SK-N-SH (cell line): ENCODE measurements around the gene ATP11A.

Source experiments
- EP300 ChIP-seq, 2 experiments: IDR thresholded peaks; 2 replicates each; pipeline versions ENCODE4 v1.4.0 to v1.6.1; 2012; ENCODE audit warnings: borderline replicate concordance in 1 of 2, low read depth in 1 of 2, low read length in 1 of 2
- EZH2phosphoT487 ChIP-seq: fragments of 200-600 bp; sonication (generic); IDR thresholded peaks from 2 replicates; pipeline ENCODE4 v1.6.1; 2017; ENCODE audit warnings: low read depth, mixed run types, mild to moderate bottlenecking, antibody characterized with exemption, moderate library complexity, borderline replicate concordance
- FOXJ3 ChIP-seq: sonication (generic); formaldehyde crosslinking; IDR thresholded peaks from 2 replicates; pipeline ENCODE4 v1.5.1; 2020; ENCODE audit warnings: mild to moderate bottlenecking, missing genetic modification reagents
- POLR2AphosphoS5 ChIP-seq: IDR thresholded peaks from 2 replicates; pipeline ENCODE4 v1.6.1; 2012; ENCODE audit warnings: low read depth, low read length
- REST ChIP-seq: IDR thresholded peaks from 2 replicates; pipeline ENCODE4 v1.6.1; 2012; ENCODE audit warnings: mild to moderate bottlenecking, low read depth, low read length, moderate library complexity
- RFX5 ChIP-seq: IDR thresholded peaks from 2 replicates; pipeline ENCODE4 v1.6.1; 2012; ENCODE audit warnings: mild to moderate bottlenecking, improper control_type of control experiment, low read length
- RXRA ChIP-seq: IDR thresholded peaks from 2 replicates; pipeline ENCODE4 v1.4.0; 2012; ENCODE audit warnings: low read depth, mild to moderate bottlenecking, borderline replicate concordance
- TAF1 ChIP-seq: IDR thresholded peaks from 2 replicates; pipeline ENCODE4 v1.6.1; 2012; ENCODE audit warnings: low read depth, mild to moderate bottlenecking, low read length, moderate library complexity, borderline replicate concordance
- TEAD4 ChIP-seq: IDR thresholded peaks from 2 replicates; pipeline ENCODE4 v1.4.0; 2012; ENCODE audit warnings: mild to moderate bottlenecking, borderline replicate concordance; ENCODE audit not compliant: insufficient read depth
- ZBTB33 ChIP-seq: IDR thresholded peaks from 2 replicates; pipeline ENCODE4 v1.4.0; 2012; ENCODE audit warnings: low read depth, borderline replicate concordance
- TF ChIP-seq, protein P1 (sequence below): fragments of 200-600 bp; sonication (generic); IDR thresholded peaks from 2 replicates; pipeline ENCODE4 v1.6.1; 2017; ENCODE audit warnings: antibody characterized with exemption, mild to moderate bottlenecking, moderate library complexity

DNA sequence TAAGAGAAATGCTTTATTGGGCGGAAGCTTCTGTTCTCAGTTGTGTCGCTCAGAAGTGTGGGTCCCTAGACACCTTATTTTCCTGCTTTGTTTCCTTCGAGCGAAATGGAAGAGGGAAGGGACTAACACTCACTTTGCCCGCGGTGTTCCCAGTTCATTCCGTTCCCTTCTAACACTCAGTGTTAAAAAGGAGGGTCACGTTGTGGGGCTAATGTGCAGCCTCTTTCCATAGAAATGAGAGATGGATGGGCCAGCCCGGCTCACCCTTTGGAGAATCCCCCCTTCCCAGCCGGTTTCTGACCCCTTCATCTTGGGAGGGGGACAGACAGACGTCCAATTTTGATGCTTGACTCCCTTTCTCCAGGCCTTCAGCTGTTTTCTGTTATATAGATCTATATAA lies 2.3 kb downstream of the ATP11A start:
- TF ChIP-seq TEAD4 = no peak
- TF ChIP-seq ZBTB33 = no peak
- TF ChIP-seq, protein P1, sequence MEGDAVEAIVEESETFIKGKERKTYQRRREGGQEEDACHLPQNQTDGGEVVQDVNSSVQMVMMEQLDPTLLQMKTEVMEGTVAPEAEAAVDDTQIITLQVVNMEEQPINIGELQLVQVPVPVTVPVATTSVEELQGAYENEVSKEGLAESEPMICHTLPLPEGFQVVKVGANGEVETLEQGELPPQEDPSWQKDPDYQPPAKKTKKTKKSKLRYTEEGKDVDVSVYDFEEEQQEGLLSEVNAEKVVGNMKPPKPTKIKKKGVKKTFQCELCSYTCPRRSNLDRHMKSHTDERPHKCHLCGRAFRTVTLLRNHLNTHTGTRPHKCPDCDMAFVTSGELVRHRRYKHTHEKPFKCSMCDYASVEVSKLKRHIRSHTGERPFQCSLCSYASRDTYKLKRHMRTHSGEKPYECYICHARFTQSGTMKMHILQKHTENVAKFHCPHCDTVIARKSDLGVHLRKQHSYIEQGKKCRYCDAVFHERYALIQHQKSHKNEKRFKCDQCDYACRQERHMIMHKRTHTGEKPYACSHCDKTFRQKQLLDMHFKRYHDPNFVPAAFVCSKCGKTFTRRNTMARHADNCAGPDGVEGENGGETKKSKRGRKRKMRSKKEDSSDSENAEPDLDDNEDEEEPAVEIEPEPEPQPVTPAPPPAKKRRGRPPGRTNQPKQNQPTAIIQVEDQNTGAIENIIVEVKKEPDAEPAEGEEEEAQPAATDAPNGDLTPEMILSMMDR = no peak
- TF ChIP-seq EZH2phosphoT487 = no peak
- no peak for TF ChIP-seq FOXJ3 (CRISPR knock-in tag)
- TF ChIP-seq EP300 (IDR thresholded peaks at IDR 0.05; ENCODE audit: borderline replicate concordance in 1 of 2, low read depth in 1 of 2, low read length in 1 of 2) = no peak
- no peak for TF ChIP-seq RXRA
- TF ChIP-seq POLR2AphosphoS5 = no peak
- no peak for TF ChIP-seq TAF1
- TF ChIP-seq RFX5 = no peak
- no peak for TF ChIP-seq REST
